ENCODE data around the gene CELA2A. TPM values are rescaled to one million over a fixed set of nuclear protein-coding genes. Genes with fewer than 3 reads are reported as not detected.

CELA2A gene
- total RNA-seq, 1 experiment from 2014 or later: not detected

DNA sequence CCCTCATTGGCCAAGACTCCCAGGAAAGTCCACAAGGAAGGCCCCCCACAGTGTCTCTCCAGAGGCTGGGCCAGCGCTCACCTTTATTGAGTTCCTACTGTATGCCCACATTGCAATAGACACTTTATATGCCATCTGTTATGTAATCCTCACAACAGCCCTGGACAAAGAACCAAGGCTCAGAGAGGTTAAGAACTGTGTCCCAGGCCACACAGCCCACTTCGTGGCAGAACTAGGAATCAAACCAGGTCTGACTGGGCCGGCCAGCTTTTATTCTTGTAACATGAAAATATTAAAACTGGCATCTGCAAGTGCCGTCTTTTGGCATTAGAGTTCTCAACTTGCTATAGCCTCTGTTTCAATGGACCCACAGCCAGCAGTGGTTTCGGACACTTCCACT lies 13.8 kb upstream of the CELA2A start:
- Mint-ChIP-seq H3K9me3 (ENCODE audit: unreplicated experiment) (no peaks in the 10 kb centered on the region), H3K4me1 (ENCODE audit: low read depth, unreplicated experiment) (no peaks in the 10 kb centered on the region), H3K27me3 (ENCODE audit: insufficient read depth, unreplicated experiment) (no peaks in the 10 kb centered on the region), H3K4me3 (ENCODE audit: unreplicated experiment) (no peak overlapping the region), H3K36me3 (ENCODE audit: insufficient read depth, unreplicated experiment) (no peaks in the 10 kb centered on the region), H3K27ac (ENCODE audit: unreplicated experiment) (no peak overlapping the region)
- ChIA-PET POLR2A (no interaction called here), CTCF (no interaction called here)
- no peaks in the 10 kb centered on the region for H3K4me1 ChIP-seq
- H3K36me3 ChIP-seq (ENCODE audit: control insufficient read depth, insufficient read depth, low read length): no peaks in the 10 kb centered on the region
- TF ChIP-seq, protein P1, sequence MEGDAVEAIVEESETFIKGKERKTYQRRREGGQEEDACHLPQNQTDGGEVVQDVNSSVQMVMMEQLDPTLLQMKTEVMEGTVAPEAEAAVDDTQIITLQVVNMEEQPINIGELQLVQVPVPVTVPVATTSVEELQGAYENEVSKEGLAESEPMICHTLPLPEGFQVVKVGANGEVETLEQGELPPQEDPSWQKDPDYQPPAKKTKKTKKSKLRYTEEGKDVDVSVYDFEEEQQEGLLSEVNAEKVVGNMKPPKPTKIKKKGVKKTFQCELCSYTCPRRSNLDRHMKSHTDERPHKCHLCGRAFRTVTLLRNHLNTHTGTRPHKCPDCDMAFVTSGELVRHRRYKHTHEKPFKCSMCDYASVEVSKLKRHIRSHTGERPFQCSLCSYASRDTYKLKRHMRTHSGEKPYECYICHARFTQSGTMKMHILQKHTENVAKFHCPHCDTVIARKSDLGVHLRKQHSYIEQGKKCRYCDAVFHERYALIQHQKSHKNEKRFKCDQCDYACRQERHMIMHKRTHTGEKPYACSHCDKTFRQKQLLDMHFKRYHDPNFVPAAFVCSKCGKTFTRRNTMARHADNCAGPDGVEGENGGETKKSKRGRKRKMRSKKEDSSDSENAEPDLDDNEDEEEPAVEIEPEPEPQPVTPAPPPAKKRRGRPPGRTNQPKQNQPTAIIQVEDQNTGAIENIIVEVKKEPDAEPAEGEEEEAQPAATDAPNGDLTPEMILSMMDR (IDR thresholded peaks at IDR 0.05; ENCODE audit: insufficient read depth in 1 of 2, low read depth in 1 of 2, low read length in 1 of 2, severe bottlenecking in 1 of 2, unreplicated experiment in 1 of 2): no peak
- DNase-seq: no peak
- intact Hi-C loops (cut with micrococcal nuclease; ENCODE audit: unreplicated experiment): no loop called here
- H3K4me3 ChIP-seq (ENCODE audit: low read depth, low read length): no peak overlapping the region
- no peaks in the 10 kb centered on the region; the same call in 1 of the 2 replicates for H3K27me3 ChIP-seq (replicated peaks; ENCODE audit: control insufficient read depth, insufficient read depth, low read length)
- BruUV-seq (replicated peaks): no TSS peak
- H3K9me3 ChIP-seq: no peaks in the 10 kb centered on the region

DNA sequence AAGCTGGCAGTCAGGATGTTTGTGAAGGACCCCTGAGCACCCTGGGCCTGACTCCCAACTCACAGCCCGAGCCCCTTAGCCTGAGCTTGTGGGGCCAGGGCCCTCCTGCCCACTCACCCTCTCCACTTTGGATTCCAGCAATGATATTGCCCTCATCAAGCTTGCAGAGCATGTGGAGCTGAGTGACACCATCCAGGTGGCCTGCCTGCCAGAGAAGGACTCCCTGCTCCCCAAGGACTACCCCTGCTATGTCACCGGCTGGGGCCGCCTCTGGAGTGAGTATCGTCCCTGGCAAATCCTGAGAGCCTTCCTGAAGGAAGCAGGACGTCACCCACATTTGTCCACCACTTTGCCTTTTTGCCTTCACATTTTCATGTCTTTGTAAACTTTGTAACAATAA lies 13.3 kb upstream of the CELA2A start:
- Mint-ChIP-seq H3K4me3 (ENCODE audit: unreplicated experiment) (no peak overlapping the region), H3K27ac (ENCODE audit: unreplicated experiment) (no peak overlapping the region), H3K4me1 (ENCODE audit: low read depth, unreplicated experiment) (no peaks in the 10 kb centered on the region), H3K9me3 (ENCODE audit: unreplicated experiment) (no peaks in the 10 kb centered on the region), H3K27me3 (ENCODE audit: insufficient read depth, unreplicated experiment) (no peaks in the 10 kb centered on the region), H3K36me3 (ENCODE audit: insufficient read depth, unreplicated experiment) (no peaks in the 10 kb centered on the region)
- Histone ChIP-seq H3K9me3 (no peaks in the 10 kb centered on the region), H3K27me3 (replicated peaks; ENCODE audit: control insufficient read depth, insufficient read depth, low read length) (no peaks in the 10 kb centered on the region; the same call in 1 of the 2 replicates), H3K4me3 (ENCODE audit: low read depth, low read length) (no peak overlapping the region), H3K36me3 (ENCODE audit: control insufficient read depth, insufficient read depth, low read length) (no peaks in the 10 kb centered on the region), H3K4me1 (no peaks in the 10 kb centered on the region)
- TF ChIP-seq, protein P1 (IDR thresholded peaks at IDR 0.05; ENCODE audit: insufficient read depth in 1 of 2, low read depth in 1 of 2, low read length in 1 of 2, severe bottlenecking in 1 of 2, unreplicated experiment in 1 of 2): no peak
- intact Hi-C loops (cut with micrococcal nuclease; ENCODE audit: unreplicated experiment): no loop called here
- BruUV-seq (replicated peaks): no TSS peak
- no peak for DNase-seq
- ChIA-PET POLR2A (no interaction called here), CTCF (interaction anchor here (0.5 to 1.5 kb wide), 2 partner anchors 24 to 120 kb away, joined by 4 to 6 read pairs; no protein-coding TSS in a partner anchor)

DNA sequence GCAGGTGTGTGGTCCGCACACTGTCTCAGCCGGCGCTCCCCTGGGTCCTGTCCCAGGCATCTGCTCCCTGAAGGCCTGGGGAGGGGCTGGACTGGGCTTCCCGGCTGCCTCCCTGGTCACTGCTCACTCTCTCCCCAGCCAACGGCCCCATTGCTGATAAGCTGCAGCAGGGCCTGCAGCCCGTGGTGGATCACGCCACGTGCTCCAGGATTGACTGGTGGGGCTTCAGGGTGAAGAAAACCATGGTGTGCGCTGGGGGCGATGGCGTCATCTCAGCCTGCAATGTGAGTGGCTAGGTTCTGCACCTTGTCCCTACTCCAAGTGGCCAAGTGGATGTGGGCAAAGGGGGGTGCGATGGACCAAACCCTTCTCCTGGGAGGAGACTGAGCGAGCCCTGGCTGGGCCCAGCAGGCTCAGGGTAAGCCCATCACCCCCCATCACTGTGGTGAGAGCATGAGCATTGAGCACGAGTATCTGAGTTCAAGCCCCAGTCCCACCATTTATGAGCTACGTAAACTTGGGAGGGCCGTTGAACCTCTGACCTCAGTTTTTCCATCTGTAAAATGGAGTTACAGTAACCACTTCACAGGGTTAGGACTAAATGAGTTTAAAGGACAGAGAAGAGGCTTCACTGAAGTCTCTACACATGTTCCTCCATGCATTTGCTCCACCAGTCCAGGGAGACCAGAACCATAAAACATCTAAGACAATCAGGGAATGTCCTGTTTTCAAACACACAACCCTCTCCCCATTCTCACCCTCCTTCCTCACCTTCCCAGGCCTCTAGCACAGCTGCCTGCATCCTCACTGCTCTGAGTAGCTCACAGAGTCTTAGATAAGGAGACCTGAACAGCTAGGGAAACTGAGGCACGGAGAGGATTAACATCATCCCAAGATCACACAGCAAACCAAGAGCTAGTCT lies 11.8 kb upstream of the CELA2A start:
- H3K4me1 Mint-ChIP-seq (ENCODE audit: low read depth, unreplicated experiment): no peaks in the 10 kb centered on the region
- no peak overlapping the region for H3K4me3 ChIP-seq (ENCODE audit: low read depth, low read length)
- ChIA-PET CTCF (interaction anchor here (1.5 kb wide), 1 partner anchor 121 kb away, joined by 4 read pairs; no protein-coding TSS in a partner anchor), POLR2A (no interaction called here)
- no peaks in the 10 kb centered on the region for H3K9me3 Mint-ChIP-seq (ENCODE audit: unreplicated experiment)
- intact Hi-C loops (cut with micrococcal nuclease; ENCODE audit: unreplicated experiment): no loop called here
- TF ChIP-seq, protein P1 (IDR thresholded peaks at IDR 0.05; ENCODE audit: insufficient read depth in 1 of 2, low read depth in 1 of 2, low read length in 1 of 2, severe bottlenecking in 1 of 2, unreplicated experiment in 1 of 2): no peak
- no peaks in the 10 kb centered on the region for H3K36me3 Mint-ChIP-seq (ENCODE audit: insufficient read depth, unreplicated experiment)
- no peak overlapping the region for H3K27ac Mint-ChIP-seq (ENCODE audit: unreplicated experiment)
- no peaks in the 10 kb centered on the region for H3K36me3 ChIP-seq (ENCODE audit: control insufficient read depth, insufficient read depth, low read length)
- no peaks in the 10 kb centered on the region for H3K4me1 ChIP-seq
- H3K4me3 Mint-ChIP-seq (ENCODE audit: unreplicated experiment): no peak overlapping the region
- no peak for DNase-seq
- no peaks in the 10 kb centered on the region for H3K9me3 ChIP-seq
- H3K27me3 ChIP-seq (replicated peaks; ENCODE audit: control insufficient read depth, insufficient read depth, low read length): no peaks in the 10 kb centered on the region; the same call in 1 of the 2 replicates
- no TSS peak for BruUV-seq (replicated peaks)
- H3K27me3 Mint-ChIP-seq (ENCODE audit: insufficient read depth, unreplicated experiment): no peaks in the 10 kb centered on the region
